Measurements from ENCODE around the gene KCND3. TPM values are rescaled to one million over a fixed set of nuclear protein-coding genes. Genes with fewer than 3 reads are reported as not detected.

The KCND3 gene
- total RNA-seq, 4 donors from 2014 or later: 6.9 to 11.7 (median 9.5) TPM

DNA sequence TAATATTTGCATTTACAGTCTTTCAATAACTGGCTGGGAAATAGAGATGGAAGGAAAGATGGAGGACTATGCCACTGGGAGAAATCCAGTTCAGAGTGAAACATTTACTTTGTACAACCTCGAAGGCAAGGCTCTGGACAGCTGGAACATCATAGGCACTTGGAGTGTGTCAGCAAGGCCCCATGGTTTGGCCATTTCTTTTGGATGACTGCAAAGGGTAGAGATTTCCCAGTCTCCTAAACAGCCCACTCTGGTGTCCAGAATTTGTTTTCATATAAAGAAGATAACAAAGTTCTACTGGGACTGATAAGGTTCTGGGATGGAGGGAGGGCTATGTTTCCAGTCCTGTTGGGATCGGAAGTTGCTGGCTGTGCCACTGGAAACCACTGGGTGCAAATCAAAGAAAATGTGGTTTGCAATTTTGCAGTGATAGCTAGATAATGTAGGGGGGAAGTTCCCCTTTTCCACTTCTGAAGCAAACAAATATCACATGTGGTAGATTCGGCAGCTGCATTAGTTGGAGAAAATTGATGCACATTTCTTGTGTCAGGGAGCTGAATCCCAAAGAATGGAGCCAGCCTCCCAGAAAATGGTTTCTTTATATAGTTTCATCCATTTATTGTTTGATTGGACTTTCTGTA lies 16.2 kb downstream of the KCND3 start:
- ATAC-seq (ENCODE audit: low FRiP score): no peak
- TF ChIP-seq, protein P1, sequence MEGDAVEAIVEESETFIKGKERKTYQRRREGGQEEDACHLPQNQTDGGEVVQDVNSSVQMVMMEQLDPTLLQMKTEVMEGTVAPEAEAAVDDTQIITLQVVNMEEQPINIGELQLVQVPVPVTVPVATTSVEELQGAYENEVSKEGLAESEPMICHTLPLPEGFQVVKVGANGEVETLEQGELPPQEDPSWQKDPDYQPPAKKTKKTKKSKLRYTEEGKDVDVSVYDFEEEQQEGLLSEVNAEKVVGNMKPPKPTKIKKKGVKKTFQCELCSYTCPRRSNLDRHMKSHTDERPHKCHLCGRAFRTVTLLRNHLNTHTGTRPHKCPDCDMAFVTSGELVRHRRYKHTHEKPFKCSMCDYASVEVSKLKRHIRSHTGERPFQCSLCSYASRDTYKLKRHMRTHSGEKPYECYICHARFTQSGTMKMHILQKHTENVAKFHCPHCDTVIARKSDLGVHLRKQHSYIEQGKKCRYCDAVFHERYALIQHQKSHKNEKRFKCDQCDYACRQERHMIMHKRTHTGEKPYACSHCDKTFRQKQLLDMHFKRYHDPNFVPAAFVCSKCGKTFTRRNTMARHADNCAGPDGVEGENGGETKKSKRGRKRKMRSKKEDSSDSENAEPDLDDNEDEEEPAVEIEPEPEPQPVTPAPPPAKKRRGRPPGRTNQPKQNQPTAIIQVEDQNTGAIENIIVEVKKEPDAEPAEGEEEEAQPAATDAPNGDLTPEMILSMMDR (IDR thresholded peaks at IDR 0.05): no peak
- no peak for DNase-seq (ENCODE audit: low spot score)

DNA sequence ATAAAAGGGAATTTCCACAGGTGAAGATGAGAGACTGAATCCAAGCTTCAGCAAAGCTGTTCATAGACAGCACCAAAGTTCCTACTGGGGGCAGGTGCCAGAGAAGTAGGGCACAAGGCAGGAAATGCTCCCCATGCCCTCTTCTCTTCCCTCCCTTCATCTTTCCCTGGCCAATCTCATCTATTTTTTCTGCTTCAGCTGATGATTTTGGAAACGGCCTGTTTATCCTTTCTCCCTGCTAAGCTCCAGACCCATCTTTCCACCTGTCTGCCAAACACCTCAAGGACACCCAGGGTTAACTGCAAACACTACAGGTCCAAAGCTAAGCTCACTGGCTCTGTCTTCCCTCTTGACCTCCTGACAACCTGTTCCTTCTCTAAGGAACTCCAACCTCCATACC lies 18.1 kb downstream of the KCND3 start:
- ATAC-seq (ENCODE audit: low FRiP score): no peak
- TF ChIP-seq, protein P1 (IDR thresholded peaks at IDR 0.05): no peak
- DNase-seq (ENCODE audit: low spot score): no peak

DNA sequence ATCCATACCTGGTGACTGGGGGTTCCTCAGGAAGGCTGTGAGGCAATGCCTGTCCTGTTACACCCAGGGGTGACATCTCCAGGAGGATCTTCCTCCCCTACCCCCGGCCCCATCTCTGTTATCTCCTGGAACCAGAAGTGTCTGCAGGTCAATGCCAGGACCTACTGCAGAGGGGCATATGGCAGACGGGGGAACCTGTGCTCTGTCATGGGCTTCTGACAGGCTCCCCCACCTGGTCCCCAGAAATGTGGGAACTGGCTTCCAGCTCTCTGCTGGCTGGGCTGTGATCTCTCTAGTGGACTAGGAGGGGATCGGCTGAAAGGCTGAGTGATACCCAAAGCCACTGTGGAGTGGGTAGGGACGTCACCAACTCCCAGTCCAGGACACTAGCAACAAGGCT lies 21.0 kb downstream of the KCND3 start:
- DNase-seq (ENCODE audit: low spot score) (no peak), ATAC-seq (ENCODE audit: low FRiP score) (no peak)
- TF ChIP-seq, protein P1 (IDR thresholded peaks at IDR 0.05): no peak

DNA sequence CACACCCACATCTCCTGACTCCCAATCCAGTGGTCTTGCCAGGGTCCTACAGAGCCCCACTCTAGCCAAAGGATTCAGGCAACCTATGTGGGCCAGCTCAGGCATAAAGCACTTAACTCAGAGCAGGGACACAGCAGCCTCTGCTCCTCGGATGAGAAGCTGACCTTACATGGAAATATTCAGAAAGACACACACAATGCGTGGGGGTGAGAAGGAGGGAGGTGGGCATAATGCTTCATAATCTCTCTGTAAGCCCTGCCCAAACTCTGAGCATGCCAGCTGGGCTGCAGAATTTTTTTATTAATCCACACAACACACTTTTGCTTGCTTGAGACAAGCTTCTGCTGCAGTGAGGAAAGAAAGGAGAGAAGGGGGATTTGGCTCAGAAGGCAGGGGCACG lies 21.6 kb downstream of the KCND3 start:
- TF ChIP-seq, protein P1 (IDR thresholded peaks at IDR 0.05): no peak
- DNase-seq (ENCODE audit: low spot score) (no peak), ATAC-seq (ENCODE audit: low FRiP score) (no peak)

DNA sequence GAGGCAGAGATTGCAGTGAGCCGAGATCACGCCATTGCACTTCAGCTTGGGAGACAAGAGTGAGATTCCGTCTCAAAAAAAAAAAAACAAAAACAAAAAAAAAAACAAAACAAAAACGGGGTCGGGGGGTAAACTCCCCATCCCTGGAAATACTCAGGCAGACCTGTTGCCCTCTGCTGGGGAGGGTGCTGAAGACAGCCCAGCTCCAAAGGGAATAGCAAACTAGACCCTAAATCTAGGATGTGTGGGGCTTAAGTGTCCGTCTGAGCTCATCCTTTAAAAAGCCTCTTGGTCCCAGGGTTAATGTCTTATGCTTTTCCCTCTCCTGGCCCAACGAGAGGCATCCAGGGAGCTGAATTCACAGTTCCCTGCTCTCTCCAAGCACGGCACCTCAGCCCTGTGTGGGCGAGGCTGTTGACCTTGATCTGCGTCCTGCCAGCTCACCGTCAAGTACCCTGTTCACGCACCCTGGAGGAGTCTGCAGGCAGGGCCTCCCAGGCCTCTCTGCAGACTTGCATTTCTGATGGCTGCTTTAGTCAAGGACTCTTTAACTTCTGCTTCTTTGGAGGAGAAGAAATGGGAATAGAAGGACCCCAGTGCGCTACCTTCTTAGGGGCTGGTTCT lies 22.3 kb downstream of the KCND3 start:
- DNase-seq (ENCODE audit: low spot score) (no peak), ATAC-seq (ENCODE audit: low FRiP score) (no peak)
- TF ChIP-seq, protein P1 (IDR thresholded peaks at IDR 0.05): no peak

DNA sequence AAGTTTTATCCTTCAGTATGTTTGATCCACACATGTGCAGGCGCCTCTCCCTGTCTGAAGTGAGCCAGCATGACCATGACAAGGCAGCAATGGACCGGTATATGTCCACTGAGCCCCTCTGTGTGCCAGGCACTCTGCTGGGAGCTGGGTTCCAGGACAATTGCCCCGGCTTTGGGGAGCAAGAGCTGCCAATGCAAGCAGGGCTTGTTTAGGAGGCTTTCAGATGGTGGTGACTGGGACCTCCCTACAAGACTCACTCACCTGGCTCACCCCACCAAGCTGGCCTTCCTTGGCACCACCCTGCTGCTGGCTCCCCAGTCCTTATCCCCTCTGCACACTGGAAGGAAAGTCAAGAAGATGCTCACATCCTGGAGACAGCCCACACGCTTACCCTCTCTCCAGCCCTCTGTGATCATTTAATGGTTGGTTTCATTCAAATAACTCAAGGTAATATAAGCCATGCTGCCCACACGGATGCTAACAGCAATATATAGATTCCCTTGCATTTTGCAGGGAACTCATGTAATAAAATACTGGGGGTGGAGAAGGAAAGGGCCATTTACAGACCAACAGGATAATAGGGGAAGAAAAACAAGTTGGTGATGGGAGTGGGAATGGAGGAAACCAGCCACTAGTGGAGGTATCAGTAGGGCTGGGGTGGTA lies 23.6 kb downstream of the KCND3 start:
- no peak for ATAC-seq (ENCODE audit: low FRiP score)
- TF ChIP-seq, protein P1 (IDR thresholded peaks at IDR 0.05): no peak
- DNase-seq (ENCODE audit: low spot score): no peak

Measured in omental fat pad (tissue), 4 donors.